ENCODE measurements around the gene DSCAM. TPM values are rescaled to one million over a fixed set of nuclear protein-coding genes. Genes with fewer than 3 reads are reported as not detected.

The DSCAM gene
- total and polyA plus RNA-seq, 2 donors (not counting 1 experiment from before 2014, with no cell fraction given) = under 0.01 to 0.01 TPM

GRCh38 chr21:40179166-40179565, 667.8 kb downstream of the DSCAM start:
- no peak overlapping the region for H3K27ac ChIP-seq (ENCODE audit: insufficient read depth, low read length)
- H3K4me3 ChIP-seq (replicated peaks in 1 of 4; ENCODE audit: control extremely low read depth in 1 of 4, insufficient read depth in 1 of 4, low read depth in 3 of 4, low read length in 4 of 4) = no peak overlapping the region
- no peaks in the 10 kb centered on the region for H3K36me3 ChIP-seq (ENCODE audit: control insufficient read depth, insufficient read depth, low read length)
- TF ChIP-seq CTCF (conservative IDR thresholded peaks at IDR 0.05 in 1 of 2, IDR thresholded peaks at IDR 0.05 in 1 of 2; ENCODE audit: low read depth in 1 of 2, low read length in 2 of 2) (no peak), EZH2 (IDR thresholded peaks at IDR 0.05; ENCODE audit: low read length, missing control alignments) (no peak)
- no peak overlapping the region for H2AFZ ChIP-seq (ENCODE audit: low read length)
- DNase-seq (ENCODE audit: low read depth in 2 of 2) = peak in 1 of 2 donors; percentile 71
- no peaks in the 10 kb centered on the region for H3K9me3 ChIP-seq (ENCODE audit: control insufficient read depth, insufficient read depth, low read depth, low read length)
- H3K4me2 ChIP-seq (ENCODE audit: extremely low read depth, insufficient read depth, low read length) = no peak overlapping the region
- H3K9ac ChIP-seq (ENCODE audit: insufficient read depth, low read length) = no peak overlapping the region
- no peaks in the 10 kb centered on the region for H3K4me1 ChIP-seq (ENCODE audit: control insufficient read depth, extremely low read depth, insufficient read depth, low read length)
- H3K27me3 ChIP-seq (ENCODE audit: control insufficient read depth, insufficient read depth, low read length) = no peaks in the 10 kb centered on the region
- H4K20me1 ChIP-seq (ENCODE audit: control insufficient read depth, extremely low read depth, insufficient read depth, low read length) = no peaks in the 10 kb centered on the region
- no peaks in the 10 kb centered on the region for H3K79me2 ChIP-seq (ENCODE audit: control insufficient read depth, insufficient read depth, low read length)

DNA sequence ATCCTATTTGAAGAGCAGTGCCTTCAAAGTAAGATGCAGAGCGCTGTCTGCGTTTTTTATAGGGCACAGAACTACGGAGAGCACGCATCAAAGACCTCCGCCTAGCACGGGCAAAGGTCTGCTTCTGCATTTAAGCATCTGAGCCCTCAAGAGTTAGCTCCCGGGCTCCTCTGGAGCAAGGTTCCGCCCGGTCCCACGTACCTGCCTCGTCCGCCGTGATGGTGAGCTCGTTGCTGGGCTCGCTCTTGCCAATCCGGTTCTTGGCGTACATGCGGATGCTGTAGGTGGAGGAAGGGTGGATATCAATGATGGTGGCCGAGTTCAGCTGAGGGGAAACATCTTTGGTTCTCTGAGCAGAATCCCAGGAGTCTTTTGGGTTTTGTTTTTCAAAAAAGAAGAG, 668.2 kb downstream of the DSCAM start:
- no peak overlapping the region for H3K27ac ChIP-seq (ENCODE audit: insufficient read depth, low read length)
- DNase-seq (ENCODE audit: low read depth in 2 of 2) = no peak
- no peaks in the 10 kb centered on the region for H3K27me3 ChIP-seq (ENCODE audit: control insufficient read depth, insufficient read depth, low read length)
- H3K4me3 ChIP-seq (replicated peaks in 1 of 4; ENCODE audit: control extremely low read depth in 1 of 4, insufficient read depth in 1 of 4, low read depth in 3 of 4, low read length in 4 of 4) = no peak overlapping the region
- no peak overlapping the region for H3K4me2 ChIP-seq (ENCODE audit: extremely low read depth, insufficient read depth, low read length)
- TF ChIP-seq CTCF (conservative IDR thresholded peaks at IDR 0.05 in 1 of 2, IDR thresholded peaks at IDR 0.05 in 1 of 2; ENCODE audit: low read depth in 1 of 2, low read length in 2 of 2) = no peak
- TF ChIP-seq EZH2 (IDR thresholded peaks at IDR 0.05; ENCODE audit: low read length, missing control alignments) = no peak
- no peak overlapping the region for H3K9ac ChIP-seq (ENCODE audit: insufficient read depth, low read length)
- H4K20me1 ChIP-seq (ENCODE audit: control insufficient read depth, extremely low read depth, insufficient read depth, low read length) = no peaks in the 10 kb centered on the region
- H3K36me3 ChIP-seq (ENCODE audit: control insufficient read depth, insufficient read depth, low read length) = no peaks in the 10 kb centered on the region
- no peaks in the 10 kb centered on the region for H3K4me1 ChIP-seq (ENCODE audit: control insufficient read depth, extremely low read depth, insufficient read depth, low read length)
- H3K79me2 ChIP-seq (ENCODE audit: control insufficient read depth, insufficient read depth, low read length) = no peaks in the 10 kb centered on the region
- no peaks in the 10 kb centered on the region for H3K9me3 ChIP-seq (ENCODE audit: control insufficient read depth, insufficient read depth, low read depth, low read length)
- no peak overlapping the region for H2AFZ ChIP-seq (ENCODE audit: low read length)

- Histone ChIP-seq H3K4me2 (ENCODE audit: extremely low read depth, insufficient read depth, low read length) (no peak overlapping the region), H3K79me2 (ENCODE audit: control insufficient read depth, insufficient read depth, low read length) (no peaks in the 10 kb centered on the region), H3K27me3 (ENCODE audit: control insufficient read depth, insufficient read depth, low read length) (no peaks in the 10 kb centered on the region), H3K4me3 (replicated peaks in 1 of 4; ENCODE audit: control extremely low read depth in 1 of 4, insufficient read depth in 1 of 4, low read depth in 3 of 4, low read length in 4 of 4) (no peak overlapping the region), H3K9ac (ENCODE audit: insufficient read depth, low read length) (no peak overlapping the region), H4K20me1 (ENCODE audit: control insufficient read depth, extremely low read depth, insufficient read depth, low read length) (no peaks in the 10 kb centered on the region), H3K36me3 (ENCODE audit: control insufficient read depth, insufficient read depth, low read length) (no peaks in the 10 kb centered on the region), H2AFZ (ENCODE audit: low read length) (no peak overlapping the region), H3K9me3 (ENCODE audit: control insufficient read depth, insufficient read depth, low read depth, low read length) (no peaks in the 10 kb centered on the region), H3K4me1 (ENCODE audit: control insufficient read depth, extremely low read depth, insufficient read depth, low read length) (no peaks in the 10 kb centered on the region), H3K27ac (ENCODE audit: insufficient read depth, low read length) (no peak overlapping the region)
- TF ChIP-seq EZH2 (IDR thresholded peaks at IDR 0.05; ENCODE audit: low read length, missing control alignments) (no peak), CTCF (conservative IDR thresholded peaks at IDR 0.05 in 1 of 2, IDR thresholded peaks at IDR 0.05 in 1 of 2; ENCODE audit: low read depth in 1 of 2, low read length in 2 of 2) (no peak)
- no peak for DNase-seq (ENCODE audit: low read depth in 2 of 2)
Measured at GRCh38 chr21:40177979-40178378, 669.0 kb downstream of the DSCAM start.
